Left lobe of liver (tissue), 2 donors: ENCODE measurements around the gene TNFRSF12A. TPM values are rescaled to one million over a fixed set of nuclear protein-coding genes. Genes with fewer than 3 reads are reported as not detected.

Source experiments
- ATAC-seq: fragments of 200-7000 bp; cut with Tn5 transposase; one replicate; pipeline ENCODE4 v1.9.1; 2020; ENCODE audit warnings: mild to moderate bottlenecking, moderate library complexity
- DNase-seq: peaks from one replicate; pipeline ENCODE4 v3.0.0-alpha.2; 2020; ENCODE audit warnings: low spot score
- total RNA-seq: library from RNA; stranded (reverse); gene quantifications from one replicate; pipeline ENCODE4 v1.2.1, GENCODE V29; 2021
- donor health status: DM: no; HTN: no; CAD: no; lungs with moderate emphysema.
- donor health status: DM: no; HTN: yes; CAD: no.

Gene TNFRSF12A
- total RNA-seq, 1 donor from 2014 or later: 4.3 TPM

DNA sequence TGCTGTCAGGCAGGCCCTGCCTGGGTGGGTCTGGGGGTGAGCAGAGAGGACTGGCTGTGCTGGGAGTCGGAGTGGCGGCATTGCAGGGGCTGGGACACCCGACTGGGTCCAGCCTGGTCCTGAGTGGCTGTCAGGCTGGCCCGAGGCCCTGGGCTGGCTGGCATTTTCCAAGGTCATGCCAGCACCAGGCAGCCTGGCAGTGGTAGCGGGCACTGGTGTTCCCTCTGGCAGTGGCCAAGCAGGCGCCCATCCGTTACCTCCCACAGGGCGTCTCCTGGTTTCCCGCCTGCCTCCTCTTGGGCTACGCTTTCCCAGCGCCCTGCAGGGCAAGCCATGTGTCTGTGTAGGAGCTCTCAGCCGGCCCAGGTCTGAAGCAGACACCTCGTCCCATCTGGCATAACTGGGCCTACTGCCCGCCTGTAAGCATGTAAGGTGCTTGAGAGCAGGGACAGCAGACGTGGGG lies 34.2 kb upstream of the TNFRSF12A start:
- peak; percentile 83 for ATAC-seq

DNA sequence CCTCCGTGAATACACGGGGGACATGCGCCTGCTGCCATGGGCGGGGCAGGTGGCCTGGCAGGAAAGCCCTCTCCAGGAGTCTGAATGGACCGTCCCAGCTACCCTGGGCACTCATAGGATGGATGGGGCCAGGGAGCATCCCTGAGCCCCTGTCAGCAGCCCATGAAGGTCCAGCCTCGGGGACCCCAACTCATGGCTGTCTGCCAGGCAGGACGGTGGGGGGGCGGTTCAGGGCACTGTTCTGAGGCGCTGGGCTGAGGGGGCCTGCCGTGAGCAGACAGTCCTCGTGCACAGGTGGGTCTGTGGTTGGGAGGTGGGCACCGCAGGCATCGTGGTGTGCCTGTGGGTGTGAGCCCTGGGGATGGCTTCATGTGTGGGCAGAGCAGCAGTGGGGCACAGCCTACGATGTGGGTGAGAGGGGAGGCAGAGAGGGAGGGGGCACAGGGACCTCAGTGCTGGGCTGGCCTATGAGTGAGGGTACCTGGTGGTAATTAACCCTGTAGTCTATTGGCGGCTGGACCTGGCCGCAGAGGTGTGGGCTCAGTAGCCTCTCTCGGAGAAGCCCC lies 33.5 kb upstream of the TNFRSF12A start:
- no peak for ATAC-seq
- DNase-seq: no peak

More for the DNA sequence above, 34.2 kb upstream of the TNFRSF12A start:
- peak; percentile 73 for DNase-seq

DNA sequence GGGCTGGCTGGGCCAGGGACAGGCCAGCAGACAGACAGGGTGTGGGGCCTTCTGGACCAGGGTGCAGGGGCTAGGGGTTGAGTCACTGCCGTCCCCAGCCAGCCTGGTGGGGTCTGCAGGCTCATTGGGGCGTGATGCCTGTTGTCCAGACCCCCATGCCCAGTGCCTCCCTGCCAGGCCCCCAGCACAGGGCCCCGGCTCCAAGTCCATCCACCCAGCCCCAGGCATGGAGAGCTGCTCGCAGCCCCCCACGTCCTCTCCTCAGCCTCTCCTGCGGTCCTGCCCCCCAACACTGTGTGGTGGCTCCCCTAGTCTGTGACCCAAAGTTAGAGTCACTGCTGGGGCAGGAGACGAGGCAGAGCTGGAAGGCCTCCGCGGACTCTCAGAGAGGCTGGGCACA lies 32.9 kb upstream of the TNFRSF12A start:
- no peak for DNase-seq

DNA sequence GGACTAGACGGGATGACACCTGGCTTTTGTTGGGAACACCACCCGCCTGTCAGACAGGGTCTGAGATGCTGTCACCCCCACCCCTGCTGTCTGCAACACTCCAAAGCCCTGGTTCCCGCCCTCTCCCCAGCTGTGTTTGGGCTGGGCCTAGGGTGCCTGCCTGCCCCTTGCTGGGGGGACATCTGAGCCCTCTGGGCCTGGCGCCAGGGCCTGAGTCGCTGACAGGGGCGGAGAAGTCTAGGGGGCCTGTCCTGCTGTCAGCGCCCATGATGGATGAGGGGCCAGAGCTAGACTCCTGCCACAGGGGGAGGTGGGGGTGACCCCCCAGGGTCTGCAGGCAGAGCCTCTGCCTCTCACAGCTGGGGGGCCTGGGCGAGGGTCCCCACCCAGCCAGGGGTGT lies 32.3 kb upstream of the TNFRSF12A start:
- ATAC-seq (no peak), DNase-seq (no peak)

More for the DNA sequence above, 32.9 kb upstream of the TNFRSF12A start:
- ATAC-seq: no peak

DNA sequence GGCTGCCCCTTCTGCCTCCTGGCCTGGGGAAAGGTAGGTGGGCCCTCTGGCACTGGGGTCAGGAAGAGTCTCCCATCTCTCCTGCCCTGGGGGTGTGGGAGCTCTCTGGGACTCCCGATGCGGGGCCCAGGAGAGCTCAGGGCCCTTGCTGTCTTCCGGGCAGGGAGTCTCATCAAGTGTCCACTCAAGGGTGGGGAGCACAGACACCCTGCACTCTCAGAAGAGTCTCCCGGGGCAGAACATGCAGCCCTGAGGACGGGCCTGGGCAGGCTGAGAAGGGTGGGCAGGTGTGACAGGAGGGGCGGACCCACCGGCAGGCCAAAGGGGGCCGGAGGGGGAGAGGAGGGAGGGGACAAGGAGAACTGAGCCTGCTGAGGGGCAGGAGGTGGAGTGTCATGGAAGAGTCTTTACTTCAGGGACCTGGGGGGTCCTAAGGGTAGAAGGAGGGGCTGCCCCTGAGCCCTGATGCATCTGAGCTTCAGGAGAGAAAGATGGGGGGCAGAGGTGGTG lies 31.5 kb upstream of the TNFRSF12A start:
- no peak for DNase-seq
- no peak for ATAC-seq

DNA sequence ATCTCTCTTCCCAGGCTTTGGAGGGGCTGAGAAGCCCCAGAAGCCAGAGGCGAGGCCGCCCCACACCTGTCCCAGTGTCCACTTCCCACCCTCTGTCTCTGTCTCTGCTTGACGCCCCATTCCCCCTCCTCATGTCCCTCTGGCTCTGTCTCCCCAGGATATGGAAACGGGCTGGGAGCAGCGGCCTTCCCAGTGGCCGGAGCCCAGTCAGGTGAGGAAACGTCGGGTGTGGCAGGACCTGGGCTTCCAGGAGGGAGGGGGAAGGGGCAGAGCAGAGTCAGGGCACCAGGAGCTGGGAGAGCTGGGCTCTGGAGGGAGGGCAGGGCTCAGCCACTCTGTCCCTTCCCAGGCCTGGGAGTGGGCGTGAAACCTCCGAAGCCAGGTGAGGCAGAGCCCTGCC lies 29.3 kb upstream of the TNFRSF12A start:
- no peak for ATAC-seq
- no peak for DNase-seq

DNA sequence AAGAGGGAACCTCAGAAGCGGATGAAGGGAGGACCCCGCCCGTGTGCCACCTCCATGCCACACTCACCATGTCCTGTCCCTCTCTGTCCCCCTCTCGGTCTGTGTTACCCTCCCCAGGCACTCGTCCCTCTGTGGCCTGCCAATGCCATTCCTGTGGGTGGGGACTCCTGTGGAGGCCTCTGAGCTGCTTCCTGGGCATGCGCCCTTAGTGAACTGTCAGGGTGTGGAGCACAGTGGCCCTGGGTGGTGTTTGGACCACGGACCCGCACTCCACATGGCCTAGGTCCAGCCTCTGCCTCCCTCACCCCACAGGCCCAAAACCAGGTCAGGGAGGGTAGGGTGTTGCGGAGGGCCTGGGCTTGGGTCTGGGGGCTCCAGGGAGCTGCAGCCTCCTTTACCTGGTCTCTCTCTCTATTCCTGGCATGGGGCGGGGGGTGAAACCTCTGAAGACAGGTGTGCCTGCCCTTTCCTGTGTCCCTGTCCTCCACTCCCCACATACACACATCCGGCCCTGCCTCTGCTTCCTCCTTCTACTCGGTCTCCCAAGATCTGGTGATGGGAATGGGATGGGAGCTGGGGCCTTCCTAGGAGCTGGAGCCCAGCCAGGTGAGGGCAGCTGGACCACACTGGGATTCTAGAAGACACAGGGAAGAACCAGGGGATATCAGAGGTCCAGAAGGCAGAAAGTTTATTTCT lies 28.5 kb upstream of the TNFRSF12A start:
- DNase-seq (no peak), ATAC-seq (no peak)

DNA sequence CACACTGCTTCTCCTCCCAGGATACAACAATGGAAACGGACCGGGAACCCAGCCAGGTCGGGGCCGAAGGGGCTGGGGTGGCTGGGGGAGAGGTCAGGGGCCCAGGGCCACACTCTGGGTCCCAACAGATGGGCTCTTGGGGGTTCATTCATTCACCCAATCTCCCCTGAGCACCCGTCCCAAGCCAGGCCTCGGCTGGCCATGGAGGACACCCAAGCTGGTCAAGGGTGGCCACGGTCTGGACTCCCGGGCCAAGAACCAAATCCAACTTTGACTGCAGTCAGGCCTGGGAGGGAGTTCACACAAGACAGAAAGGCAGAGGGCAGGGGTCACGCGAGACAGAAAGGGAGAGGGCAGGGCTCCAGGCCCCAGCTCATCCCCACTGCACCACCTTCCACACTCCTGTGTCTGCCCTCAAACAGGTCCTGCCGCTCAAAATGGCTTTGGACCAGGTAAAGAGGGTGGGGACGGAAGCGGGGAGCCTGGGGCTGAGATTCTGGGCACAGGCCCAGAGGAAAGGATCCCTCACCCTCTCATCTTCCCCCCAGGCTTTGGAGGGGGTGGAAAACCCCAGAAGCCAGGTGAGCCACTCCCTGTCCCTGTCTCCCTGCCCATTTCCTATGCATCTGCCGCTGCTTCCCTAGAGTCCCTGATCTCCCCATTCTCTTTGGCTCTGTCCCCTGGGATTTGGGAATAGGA lies 27.6 kb upstream of the TNFRSF12A start:
- ATAC-seq (peak; percentile 39), DNase-seq (no peak)

DNA sequence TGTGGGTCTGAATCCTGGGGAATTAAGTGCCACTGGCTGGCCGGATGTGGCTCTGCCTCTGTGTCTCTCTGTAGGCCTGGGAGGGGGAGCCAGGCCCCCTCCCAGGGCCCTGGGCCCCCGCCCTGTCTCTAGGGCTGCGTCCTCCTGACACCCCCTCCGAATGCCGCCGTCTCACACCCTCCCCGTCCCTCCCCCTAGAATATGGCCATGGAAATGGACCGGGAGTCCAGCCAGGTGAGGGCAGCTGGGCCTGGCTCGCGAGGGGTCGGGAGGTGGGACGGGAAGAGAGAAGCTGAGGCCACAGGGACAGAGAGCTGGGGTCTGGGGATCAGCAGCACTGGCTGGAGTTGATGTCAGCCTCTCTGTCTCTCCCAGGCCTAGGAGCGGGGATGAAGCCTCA lies 23.9 kb upstream of the TNFRSF12A start:
- no peak for DNase-seq
- ATAC-seq: no peak

DNA sequence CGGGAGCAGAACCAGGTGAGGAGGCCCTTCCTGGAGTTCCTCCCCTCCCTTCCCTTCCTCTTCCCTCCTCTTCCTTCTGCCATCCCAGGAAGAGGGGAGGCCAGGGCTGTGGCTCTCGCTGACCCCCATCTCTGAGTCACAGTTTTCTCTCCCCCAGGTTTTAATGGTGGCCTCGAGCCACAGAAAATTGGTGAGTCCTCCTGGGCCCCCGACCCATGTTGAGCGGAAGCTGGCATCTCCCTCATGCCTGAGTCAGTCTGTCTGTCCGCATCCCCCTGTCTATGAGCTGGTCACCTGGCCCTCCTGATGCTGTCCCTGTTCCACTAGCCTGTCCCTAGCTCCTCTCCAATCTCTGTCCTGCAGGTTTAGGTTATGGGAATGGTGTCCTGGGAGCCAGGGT lies 20.2 kb upstream of the TNFRSF12A start:
- DNase-seq: no peak

DNA sequence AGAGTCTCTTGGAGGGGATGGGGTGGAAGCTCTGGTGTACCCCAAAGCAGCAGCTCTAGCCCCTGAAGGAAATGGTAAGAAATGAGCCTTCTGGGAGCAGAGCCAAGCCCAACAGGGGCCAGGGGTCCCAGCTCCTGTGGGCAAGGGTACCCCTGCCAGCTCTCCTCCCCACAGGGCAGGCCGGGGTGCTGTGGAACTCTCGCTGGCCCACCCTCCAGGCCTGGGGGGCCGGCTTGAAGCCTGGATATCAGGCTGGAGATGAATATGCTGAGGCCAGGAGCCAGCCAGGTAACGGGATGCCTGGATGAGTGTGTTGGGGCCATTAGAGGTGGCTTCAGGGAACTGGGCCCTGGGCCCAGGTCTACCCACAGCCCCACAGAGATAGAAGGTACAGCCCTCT lies 19.6 kb upstream of the TNFRSF12A start:
- no peak for ATAC-seq
- no peak for DNase-seq

More for the DNA sequence above, 20.2 kb upstream of the TNFRSF12A start:
- ATAC-seq: no peak

DNA sequence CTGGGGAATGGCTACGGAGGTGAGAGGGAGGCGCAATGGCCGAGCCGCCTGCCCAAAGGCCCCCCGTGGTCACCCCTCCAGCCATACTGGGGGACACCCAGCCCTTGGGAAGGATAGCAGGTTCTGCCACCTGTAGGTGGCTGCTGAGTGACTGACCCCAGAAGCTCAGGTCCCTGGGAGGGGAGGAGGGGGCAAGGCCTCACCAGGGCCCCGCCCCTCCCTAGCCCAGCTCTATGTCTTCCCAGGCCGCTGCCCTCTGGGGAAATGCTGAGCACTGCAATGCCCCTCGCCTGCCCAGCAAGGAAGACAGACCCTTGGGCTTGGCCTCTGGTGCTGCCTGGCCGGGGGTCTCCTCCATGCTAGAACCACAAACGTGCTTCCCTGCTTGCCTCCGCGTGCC lies 18.9 kb upstream of the TNFRSF12A start:
- DNase-seq: no peak
- no peak for ATAC-seq

DNA sequence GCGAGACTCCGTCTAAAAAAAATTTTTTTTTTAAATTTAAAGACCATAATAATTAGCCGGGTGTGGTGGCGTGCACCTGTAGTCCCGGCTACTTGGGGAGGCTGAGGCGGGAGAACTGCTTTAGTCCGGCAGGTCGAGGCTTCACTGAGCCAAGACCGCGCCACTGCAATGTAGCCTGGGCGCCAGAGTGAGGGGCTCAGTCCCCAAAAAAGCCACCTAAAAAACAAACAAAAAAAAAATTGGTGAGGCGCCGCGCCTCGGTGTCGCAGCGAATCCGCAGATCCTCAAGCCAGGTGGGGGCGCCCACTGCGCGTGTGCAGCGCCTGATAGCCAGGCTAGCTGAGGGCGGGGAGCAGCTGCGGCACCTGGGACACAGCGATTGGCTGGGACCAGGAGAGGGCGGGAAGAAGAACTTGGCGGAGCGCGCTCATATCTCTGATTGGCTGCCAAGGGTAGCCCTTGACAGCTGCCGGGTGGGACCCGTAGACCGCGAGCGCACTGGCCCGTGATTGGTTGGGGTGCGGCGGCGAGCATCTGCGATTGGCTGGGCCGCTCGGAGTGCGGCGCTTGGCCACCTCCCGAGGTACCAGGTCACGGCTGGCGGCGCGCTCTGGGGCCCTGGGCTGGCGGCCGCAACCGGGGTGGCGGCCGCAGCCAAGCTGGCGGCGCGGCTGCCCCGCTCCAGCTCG lies 16.4 kb upstream of the TNFRSF12A start:
- ATAC-seq (peak; percentile 83), DNase-seq (peak; percentile 99)

DNA sequence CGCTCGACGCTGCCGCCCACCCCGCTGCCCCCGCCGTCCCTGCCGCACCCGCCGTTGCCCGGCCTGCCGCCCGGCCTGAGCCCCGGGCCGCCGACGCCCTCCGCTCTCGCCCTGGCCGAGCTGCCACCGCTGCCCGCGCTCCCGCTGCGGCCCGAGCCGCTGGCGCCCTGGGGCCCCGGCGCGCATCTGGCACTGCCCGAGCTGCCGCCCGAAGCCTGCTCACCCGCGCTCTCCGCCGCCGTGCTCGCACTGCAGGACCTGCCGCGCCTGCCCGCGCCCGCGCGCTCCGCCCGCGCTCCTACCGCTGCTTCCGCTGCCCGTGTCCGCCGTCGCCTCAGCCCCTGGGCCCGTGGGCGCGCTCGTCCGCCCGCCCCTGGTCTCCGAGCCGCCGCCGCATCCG lies 15.8 kb upstream of the TNFRSF12A start:
- no peak for DNase-seq
- ATAC-seq: no peak

DNA sequence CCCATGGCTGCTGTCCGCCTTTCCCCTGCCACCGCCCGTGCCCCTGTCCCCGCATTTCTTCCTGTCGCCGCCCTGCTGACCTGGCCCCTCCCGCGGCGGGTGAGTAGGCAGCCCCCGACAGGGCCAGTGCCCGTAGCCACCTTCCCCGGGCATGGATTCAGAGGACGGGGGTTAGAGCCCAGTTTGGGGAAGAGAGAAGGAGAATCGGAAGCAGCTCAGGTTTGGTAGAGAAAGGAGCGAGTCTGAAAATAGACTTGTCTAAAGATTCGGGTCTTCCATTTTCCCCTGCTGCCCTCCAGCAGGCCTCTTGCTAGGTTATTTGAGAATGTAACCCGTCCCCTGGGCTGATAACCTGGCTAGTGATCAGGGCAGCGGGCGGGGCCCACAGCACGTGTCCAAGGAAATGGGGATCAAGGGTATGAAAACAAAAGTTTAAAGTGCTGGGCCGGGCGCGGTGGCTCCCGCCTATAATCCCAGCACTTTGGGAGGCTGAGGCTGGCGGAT lies 15.3 kb upstream of the TNFRSF12A start:
- ATAC-seq (peak; percentile 44), DNase-seq (peak; percentile 88)

DNA sequence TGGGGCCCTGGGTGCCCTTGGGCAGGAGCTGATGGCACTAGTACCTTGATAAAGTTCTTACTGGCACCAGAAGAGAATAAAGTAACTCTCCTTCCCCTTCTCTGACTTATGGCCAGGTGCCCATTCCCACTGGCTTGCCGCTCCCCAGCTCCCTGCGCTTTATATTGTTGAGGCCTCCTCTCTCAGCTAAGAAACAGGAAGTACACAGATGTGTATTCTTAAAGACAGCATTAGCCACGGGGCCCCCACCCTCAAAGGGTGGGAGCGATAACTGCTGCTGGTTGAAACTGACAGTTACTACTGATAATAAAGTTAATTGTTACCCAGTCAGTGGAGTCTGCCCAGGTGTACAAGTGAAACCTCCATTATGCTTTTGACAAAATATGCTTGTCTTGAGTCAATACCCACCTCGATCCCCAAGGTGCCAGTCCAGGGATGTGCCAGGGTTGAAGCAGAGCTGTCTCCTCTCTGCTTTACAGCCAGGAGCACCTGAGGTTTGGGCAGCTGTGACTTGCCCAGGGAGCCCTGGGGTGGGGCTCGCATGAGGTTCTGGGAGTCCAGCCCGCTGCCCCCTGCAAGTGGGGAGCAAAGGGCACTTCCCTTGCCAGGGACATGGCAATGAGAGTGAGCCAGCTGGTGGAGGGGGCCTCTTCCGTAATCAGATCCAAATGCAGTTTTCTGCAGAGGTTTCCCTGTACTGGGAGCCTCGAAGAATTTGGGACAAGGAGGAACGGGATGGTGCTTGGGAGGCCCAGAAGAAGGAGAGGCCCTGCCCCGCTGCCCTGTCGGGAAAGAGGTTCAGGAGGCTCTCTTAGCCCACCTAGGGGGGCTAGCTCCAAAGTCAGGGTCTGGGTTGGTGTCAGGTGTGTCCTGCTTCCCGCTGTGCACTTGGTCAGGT lies 12.9 kb upstream of the TNFRSF12A start:
- peak; percentile 43 for ATAC-seq
- peak; percentile 87 for DNase-seq

DNA sequence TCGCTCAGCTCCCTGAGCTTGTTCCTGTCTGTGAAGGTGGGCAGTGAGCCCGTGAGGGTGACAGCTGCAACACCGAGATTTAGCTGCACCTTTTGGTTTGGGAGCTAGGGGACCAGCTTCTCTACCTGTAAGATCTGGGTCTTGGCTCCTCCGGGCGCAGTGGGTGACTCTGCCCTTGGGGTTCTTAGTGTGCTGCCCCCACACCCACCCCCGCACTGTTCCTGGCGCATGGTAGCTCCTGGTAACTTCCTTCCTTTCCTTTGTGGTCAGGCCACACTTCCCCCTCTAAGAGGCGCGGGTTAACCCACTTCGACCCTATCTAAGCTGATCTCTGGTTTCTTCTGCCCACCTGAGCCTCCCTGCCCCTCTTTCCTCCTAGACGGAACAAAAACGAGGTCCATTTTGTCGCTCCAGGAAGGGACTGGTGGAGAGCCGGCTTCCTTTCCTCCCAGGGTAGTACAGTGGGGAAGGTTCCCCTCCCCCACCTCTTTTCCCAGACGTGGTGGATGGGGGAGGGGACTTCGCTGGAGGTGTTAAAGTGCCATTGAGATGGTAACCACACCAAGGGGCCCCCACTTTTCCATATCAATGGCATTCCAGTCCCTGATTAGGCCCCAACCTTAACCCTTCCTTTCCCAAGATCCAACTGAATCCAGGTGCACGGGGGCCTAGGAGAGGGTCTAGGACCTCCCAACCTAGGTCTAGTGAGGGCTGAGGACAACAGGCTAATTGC lies 12.0 kb upstream of the TNFRSF12A start:
- ATAC-seq (no peak), DNase-seq (no peak)

DNA sequence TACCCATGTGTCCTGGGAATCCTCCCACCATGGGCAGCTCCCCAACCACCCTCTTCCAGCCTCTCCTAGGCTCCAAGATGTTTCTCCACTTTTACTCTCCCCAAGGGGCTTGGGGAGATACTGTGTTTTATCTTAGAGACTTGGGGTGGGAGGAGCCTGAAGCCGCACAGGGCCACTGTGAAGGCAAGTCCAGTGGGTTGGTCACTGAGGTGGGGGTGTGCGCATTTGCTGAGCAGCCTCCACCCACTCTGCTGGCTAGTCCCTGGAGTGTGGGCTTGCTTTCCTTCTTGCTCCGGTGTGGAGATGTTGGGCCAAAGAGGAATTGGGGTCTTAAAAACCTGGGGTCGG lies 11.5 kb upstream of the TNFRSF12A start:
- no peak for ATAC-seq
- no peak for DNase-seq

DNA sequence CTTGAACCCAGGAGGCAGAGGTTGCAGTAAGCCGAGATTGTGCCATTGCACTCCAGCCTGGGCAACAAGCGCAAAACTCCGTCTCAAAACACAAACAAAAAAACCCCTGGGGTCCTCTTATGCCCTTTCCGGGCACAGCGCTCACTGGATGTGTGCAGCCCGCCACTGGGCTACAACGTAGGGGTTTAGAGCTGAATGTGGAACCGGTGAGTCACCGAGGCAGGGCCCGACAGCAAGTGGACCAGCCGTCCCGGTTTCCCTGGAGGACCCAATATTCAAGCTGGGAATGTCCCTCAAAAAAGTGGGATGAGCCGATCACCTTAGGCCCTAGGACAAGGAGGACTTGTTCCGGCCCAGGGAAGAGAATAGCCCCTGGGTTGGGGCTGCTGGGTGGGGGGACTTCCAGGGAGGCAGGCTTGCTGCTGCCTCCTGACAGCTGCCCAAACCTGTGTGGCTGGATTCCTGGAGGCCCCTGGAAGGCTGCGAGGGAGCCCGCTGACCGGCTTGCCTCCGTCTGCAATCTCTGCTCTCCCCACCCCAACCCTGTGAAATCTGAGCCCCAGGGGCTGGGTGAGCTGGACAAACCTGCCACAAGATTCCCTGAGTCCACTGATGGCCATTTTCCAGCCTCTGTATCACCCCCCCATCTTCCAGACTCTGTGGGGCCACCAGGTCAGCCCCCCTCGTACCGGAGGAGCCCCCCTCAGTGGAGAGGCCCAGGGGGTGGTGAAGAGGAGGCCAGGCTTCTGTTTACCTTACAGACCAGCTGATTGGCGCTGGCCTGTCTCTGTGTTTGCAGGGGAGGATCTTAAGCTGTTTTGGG lies 10.4 kb upstream of the TNFRSF12A start:
- ATAC-seq (no peak), DNase-seq (no peak)
